Measurements from ENCODE around the gene NOTCH4.
A peak's percentile ranks its signal among the peaks of the same experiment; 100 is the strongest.

NOTCH4 gene

GRCh38 chr6:32178547-32179440 lies 45.1 kb downstream of the NOTCH4 start:
- no peak for DNase-seq

- DNase-seq, result peak; percentile 100
Observed at GRCh38 chr6:32177788-32178546, 45.9 kb downstream of the NOTCH4 start, which contains the start of gene RNF5. TSS of gene RNF5 (plus strand) at chr6:32178405. CDS start at chr6:32178512, 107 bp downstream.

GRCh38 chr6:32177183-32177787 lies 46.6 kb downstream of the NOTCH4 start:
- DNase-seq, result peak; percentile 56

GRCh38 chr6:32176476-32177182 lies 47.2 kb downstream of the NOTCH4 start:
- peak; percentile 52 for DNase-seq

GRCh38 chr6:32175711-32176475 lies 48.0 kb downstream of the NOTCH4 start, which contains the start of gene AGPAT1:
TSS of gene AGPAT1 (minus strand) at chr6:32176084. CDS start at chr6:32171496, 4,588 bp downstream.
- peak; percentile 86 for DNase-seq

GRCh38 chr6:32175322-32175710 lies 48.6 kb downstream of the NOTCH4 start:
- no peak for DNase-seq

- DNase-seq, result no peak
Observed at GRCh38 chr6:32174416-32174815, 49.5 kb downstream of the NOTCH4 start.

- no peak for DNase-seq
Observed at GRCh38 chr6:32173051-32173727, 50.7 kb downstream of the NOTCH4 start.

- no peak for DNase-seq
Observed at GRCh38 chr6:32171234-32171633, 52.6 kb downstream of the NOTCH4 start.

GRCh38 chr6:32170294-32170693 lies 53.6 kb downstream of the NOTCH4 start:
- no peak for DNase-seq

- no peak for DNase-seq
Observed at GRCh38 chr6:32168807-32169591, 54.9 kb downstream of the NOTCH4 start.

- no peak for DNase-seq
Observed at GRCh38 chr6:32168350-32168749, 55.5 kb downstream of the NOTCH4 start.

GRCh38 chr6:32167761-32168262 lies 56.1 kb downstream of the NOTCH4 start:
- DNase-seq, result no peak

- no peak for DNase-seq
Observed at GRCh38 chr6:32167154-32167760, 56.6 kb downstream of the NOTCH4 start.

- DNase-seq, result no peak
Observed at GRCh38 chr6:32166411-32167061, 57.3 kb downstream of the NOTCH4 start.

GRCh38 chr6:32164295-32164694 lies 59.6 kb downstream of the NOTCH4 start, which contains the start of gene EGFL8:
TSS of gene EGFL8 (plus strand) at chr6:32164595. CDS start at chr6:32166166, 1,571 bp downstream.
- no peak for DNase-seq

- no peak for DNase-seq
Observed at GRCh38 chr6:32163559-32164258, 60.2 kb downstream of the NOTCH4 start.

- DNase-seq, result no peak
Observed at GRCh38 chr6:32158052-32158451, 65.8 kb downstream of the NOTCH4 start.
